ENCODE measurements around the gene SULT1A3.
"Not testable (repeated sequence)": the region's sequence is repeated elsewhere in the genome, so short reads cannot be mapped to it uniquely, and the experiment has no call there.

Gene SULT1A3

GRCh38 chr16:30199049-30199448 lies at the start of gene SULT1A3:
SULT1A3 (plus strand) TSS chr16:30199255; CDS start chr16:30200729, 1,474 bp downstream.
- not testable (repeated sequence) for DNase-seq

GRCh38 chr16:30151091-30151490 lies 48.0 kb upstream of the SULT1A3 start:
- DNase-seq: no peak
- TF ChIP-seq GATA1 (IDR thresholded peaks at IDR 0.05; ENCODE audit: low read depth, low read length): no peak
- TF ChIP-seq POLR2A (IDR thresholded peaks at IDR 0.05; ENCODE audit: low read length): no peak

- TF ChIP-seq GATA1 (IDR thresholded peaks at IDR 0.05; ENCODE audit: low read depth, low read length) (no peak), POLR2A (IDR thresholded peaks at IDR 0.05; ENCODE audit: low read length) (no peak)
- DNase-seq: no peak
Observed at GRCh38 chr16:30152517-30152916, 46.5 kb upstream of the SULT1A3 start.

- no peak for DNase-seq
- TF ChIP-seq POLR2A (IDR thresholded peaks at IDR 0.05; ENCODE audit: low read length) (no peak), GATA1 (IDR thresholded peaks at IDR 0.05; ENCODE audit: low read depth, low read length) (no peak)
Observed at GRCh38 chr16:30155188-30155587, 43.9 kb upstream of the SULT1A3 start.

GRCh38 chr16:30157214-30157613 lies 41.8 kb upstream of the SULT1A3 start:
- TF ChIP-seq GATA1 (IDR thresholded peaks at IDR 0.05; ENCODE audit: low read depth, low read length): no peak
- no peak for TF ChIP-seq POLR2A (IDR thresholded peaks at IDR 0.05; ENCODE audit: low read length)

GRCh38 chr16:30163538-30163937 lies 35.5 kb upstream of the SULT1A3 start:
- DNase-seq: no peak
- TF ChIP-seq POLR2A (IDR thresholded peaks at IDR 0.05; ENCODE audit: low read length) (no peak), GATA1 (IDR thresholded peaks at IDR 0.05; ENCODE audit: low read depth, low read length) (no peak)

More at GRCh38 chr16:30157214-30157613, 41.8 kb upstream of the SULT1A3 start:
- no peak for DNase-seq

- no peak for DNase-seq
- no peak for TF ChIP-seq POLR2A (IDR thresholded peaks at IDR 0.05; ENCODE audit: low read length)
- no peak for TF ChIP-seq GATA1 (IDR thresholded peaks at IDR 0.05; ENCODE audit: low read depth, low read length)
Observed at GRCh38 chr16:30166202-30166902, 32.7 kb upstream of the SULT1A3 start.

- not testable (repeated sequence) for DNase-seq
Observed at GRCh38 chr16:30168746-30169145, 30.3 kb upstream of the SULT1A3 start.

- DNase-seq: not testable (repeated sequence)
Observed at GRCh38 chr16:30169416-30169815, 29.6 kb upstream of the SULT1A3 start.

- DNase-seq: not testable (repeated sequence)
Observed at GRCh38 chr16:30170145-30170544, 28.9 kb upstream of the SULT1A3 start.

- DNase-seq: no peak
- no peak for TF ChIP-seq GATA1 (IDR thresholded peaks at IDR 0.05; ENCODE audit: low read depth, low read length)
- TF ChIP-seq POLR2A (IDR thresholded peaks at IDR 0.05; ENCODE audit: low read length): no peak
Observed at GRCh38 chr16:30173054-30173453, 26.0 kb upstream of the SULT1A3 start.

GRCh38 chr16:30176876-30177275 lies 22.2 kb upstream of the SULT1A3 start:
- DNase-seq: not testable (repeated sequence)

GRCh38 chr16:30179195-30179594 lies 19.9 kb upstream of the SULT1A3 start:
- no peak for TF ChIP-seq GATA1 (IDR thresholded peaks at IDR 0.05; ENCODE audit: low read depth, low read length)
- no peak for TF ChIP-seq POLR2A (IDR thresholded peaks at IDR 0.05; ENCODE audit: low read length)
- DNase-seq: no peak

GRCh38 chr16:30179931-30180330 lies 19.1 kb upstream of the SULT1A3 start:
- no peak for DNase-seq
- TF ChIP-seq GATA1 (IDR thresholded peaks at IDR 0.05; ENCODE audit: low read depth, low read length) (no peak), POLR2A (IDR thresholded peaks at IDR 0.05; ENCODE audit: low read length) (no peak)

- DNase-seq: no peak
- TF ChIP-seq POLR2A (IDR thresholded peaks at IDR 0.05; ENCODE audit: low read length) (no peak), GATA1 (IDR thresholded peaks at IDR 0.05; ENCODE audit: low read depth, low read length) (no peak)
Observed at GRCh38 chr16:30180741-30181140, 18.3 kb upstream of the SULT1A3 start.

Measured in erythroblast (primary cell).